ENCODE data around the gene COA8.

COA8 gene, protein sequence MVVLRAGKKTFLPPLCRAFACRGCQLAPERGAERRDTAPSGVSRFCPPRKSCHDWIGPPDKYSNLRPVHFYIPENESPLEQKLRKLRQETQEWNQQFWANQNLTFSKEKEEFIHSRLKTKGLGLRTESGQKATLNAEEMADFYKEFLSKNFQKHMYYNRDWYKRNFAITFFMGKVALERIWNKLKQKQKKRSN

DNA sequence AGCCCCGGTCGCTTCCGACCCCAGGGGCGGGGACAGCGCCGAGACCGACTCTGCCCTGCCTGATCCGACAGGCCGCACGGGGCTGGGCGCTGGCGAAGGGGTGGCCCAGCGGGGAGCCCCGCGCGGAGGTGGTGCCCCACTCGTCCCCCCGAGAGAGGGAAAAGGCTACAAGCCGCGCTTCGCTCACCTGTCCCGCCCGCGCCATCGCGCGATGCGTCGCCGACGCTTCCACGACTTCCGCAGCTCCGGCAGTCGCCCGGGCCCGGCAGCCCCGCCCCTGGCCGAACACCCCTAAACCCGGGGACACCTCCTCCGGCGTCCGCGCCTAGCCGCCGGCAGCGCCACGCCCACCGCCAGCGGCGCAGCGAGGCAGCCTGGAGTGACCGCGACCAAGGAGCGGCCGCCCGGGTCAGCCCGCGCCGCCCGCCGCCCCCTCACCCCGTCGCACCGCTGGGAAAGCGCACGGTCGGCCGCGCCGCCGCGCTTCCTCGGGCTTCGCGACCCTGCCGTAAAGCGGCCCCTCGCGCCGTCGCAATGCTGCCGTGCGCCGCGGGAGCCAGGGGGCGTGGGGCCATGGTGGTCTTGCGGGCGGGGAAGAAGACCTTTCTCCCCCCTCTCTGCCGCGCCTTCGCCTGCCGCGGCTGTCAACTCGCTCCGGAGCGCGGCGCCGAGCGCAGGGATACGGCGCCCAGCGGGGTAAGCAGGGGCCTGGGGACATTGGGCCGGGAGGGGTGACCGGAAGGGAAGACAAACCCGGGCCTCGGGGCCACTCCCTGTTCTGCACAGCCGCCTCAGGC is at the start of gene COA8, which contains the start of gene BAG5:
Gene COA8, plus strand, starts transcription at position 532 of the 797 bp plus-strand sequence. Its CDS starts 42 bp downstream, at position 574.
Gene BAG5, minus strand, starts transcription at position 229 of the 797 bp plus-strand sequence. CDS start 1,493 bp downstream, outside the sequence.
- DNase-seq (ENCODE audit: low read depth): peak; percentile 43

DNA sequence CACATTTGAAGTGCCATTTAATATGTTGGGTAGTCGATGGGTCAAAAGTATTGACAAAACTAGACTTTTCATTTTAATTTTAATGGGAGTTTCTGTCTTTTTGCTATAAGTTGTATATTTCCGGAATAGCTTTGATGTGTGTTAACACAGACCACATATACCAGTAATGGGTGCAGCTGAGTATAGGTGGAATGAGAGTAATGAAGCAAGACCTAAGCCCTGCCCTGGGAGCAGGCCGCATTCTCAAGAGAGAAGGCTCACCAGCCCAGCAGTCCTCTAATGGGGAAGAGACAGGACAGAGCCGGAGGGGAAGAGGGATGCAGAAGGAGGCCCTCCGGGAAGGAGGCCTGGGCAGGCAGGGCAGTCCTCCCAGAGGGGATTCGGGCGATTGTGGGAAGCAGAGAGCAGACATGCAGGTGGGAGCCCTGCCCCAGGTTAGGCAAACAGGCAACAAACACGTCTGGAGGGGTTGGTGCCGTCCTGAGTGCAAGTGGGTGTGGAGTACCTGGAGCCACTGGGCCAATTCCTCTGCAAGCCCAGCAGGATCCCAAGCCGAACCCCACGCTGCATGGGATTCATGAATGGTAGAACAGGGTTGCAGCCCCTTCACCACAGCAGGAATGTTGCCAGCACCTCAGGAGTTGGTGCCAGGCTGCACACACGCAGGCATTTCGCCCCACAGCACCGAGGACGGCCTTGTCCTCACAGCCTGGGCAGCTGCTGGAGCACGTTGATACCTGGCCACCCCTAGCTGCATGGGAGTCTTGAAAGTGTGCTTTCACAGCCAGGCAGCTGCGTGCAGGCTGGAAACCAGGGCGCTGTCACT is 48.0 kb upstream of the COA8 start:
- DNase-seq (ENCODE audit: low read depth): no peak

DNA sequence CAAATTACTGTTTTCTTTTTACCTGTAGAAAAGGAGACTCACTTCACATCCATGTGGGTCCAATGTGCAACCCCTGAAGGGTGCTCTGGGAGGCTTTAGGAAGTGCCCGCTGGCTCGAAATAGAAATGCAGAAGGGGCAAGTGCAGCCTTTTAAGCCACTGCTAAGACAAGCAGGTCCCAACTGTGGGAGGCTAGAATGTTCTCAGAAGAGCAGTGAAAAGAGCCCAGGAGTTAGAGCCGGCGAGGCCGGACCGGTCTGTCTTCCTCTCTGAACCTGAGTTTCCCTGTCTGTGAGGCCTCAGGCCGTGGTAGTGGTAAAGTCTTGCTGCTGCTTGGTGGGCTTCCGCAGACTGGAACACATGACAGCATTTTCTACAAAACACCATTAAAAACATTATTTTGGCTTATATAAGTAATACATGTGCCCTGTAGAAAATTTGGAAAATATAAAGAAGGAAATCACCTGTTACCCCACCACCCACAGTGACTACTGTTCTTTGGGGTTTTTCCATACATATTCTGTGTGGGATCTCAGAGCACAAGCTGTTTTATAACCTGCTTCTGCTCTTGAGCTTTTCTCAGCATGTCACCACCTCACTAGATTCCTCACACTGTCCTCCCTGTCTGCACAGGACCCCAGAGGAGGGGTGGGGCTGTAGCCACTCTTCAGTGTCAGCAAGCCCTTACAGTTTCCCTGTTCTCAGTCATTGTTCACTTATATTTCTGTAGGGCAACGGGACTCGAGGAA is 46.2 kb upstream of the COA8 start:
- no peak for DNase-seq (ENCODE audit: low read depth)

DNA sequence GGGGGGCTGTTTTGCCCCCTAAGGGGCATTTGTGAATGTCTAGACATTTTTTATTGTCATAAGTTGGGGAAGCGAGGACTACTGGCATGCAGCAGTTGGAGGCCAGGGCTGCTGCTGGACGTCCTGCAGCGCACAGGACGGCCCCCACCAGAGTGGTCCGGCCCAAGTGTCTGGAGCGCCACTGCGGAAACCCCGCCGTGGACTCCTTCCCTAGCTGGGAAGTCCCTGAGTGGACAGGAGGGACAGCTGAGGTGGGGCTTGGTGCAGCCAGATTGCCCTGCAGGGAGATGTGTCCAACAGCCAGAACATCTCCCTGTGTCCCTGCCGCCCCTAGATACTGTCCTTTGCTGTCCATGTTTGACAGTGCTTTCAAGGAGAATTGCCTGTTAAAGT is 45.6 kb upstream of the COA8 start:
- no peak for DNase-seq (ENCODE audit: low read depth)

DNA sequence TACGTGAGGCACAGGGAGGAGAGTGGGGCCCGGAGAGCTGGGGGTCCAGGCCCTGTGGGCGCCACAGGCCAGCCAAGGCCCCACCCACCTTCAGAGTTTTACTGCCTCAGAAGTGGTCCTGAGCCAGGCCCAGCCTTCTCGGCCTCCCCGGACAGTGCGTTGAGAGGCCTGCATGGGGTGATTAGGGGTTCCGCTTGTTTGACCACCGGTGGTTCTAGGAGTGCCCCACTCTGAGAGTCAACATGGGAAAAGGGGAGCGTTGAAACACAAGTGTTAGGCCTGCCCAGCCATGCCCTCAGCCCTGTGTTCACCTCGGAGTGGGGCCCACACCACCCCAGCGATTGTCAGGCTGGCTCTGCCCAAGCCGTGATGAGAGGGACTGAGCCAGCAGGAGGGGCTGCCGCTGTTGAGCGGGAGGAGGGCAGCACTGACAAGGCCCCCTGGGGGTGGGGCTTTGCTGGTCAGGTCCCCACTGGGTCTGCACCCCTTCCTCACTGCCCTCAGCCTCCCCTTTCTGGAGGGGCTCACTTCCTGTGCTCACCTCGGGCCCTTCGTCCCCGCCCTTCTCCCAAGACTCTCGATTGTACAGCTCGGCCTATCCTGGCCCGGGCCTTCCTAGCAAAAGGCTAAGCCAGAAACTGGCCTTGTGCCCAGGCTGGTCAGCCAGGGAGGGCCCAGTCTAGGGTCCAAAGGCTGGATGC is 44.9 kb upstream of the COA8 start:
- DNase-seq (ENCODE audit: low read depth): no peak

DNA sequence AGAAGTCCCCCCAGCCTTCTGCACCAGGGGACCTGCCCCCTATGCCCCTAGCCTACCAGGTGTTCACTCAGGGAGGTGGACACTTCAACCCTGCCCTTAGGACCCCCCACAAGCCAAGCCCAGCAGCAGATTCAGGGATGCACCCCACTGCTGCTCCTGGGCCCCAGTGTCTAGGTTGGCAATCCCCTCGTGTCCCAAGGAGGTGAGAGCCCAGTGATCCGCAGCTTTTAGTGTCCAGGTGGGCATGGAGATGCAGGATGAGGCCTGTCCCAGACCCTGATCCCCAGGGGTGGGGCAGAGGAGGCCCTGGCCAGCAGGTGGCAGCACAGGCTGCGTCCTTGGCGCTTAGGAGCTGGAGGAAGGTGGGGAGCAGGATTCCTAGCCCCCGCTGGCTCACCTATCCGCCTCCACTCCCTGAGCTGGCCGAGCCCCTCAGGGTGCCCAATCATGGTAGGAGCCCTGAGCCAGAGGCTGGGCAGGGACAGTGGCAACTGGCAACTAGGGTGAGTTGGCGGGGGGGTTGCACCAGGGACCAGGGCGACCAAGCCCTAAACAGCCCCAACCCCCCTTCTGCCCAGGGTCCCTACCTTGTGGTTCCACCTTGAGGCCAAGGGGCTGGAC is 44.2 kb upstream of the COA8 start:
- DNase-seq (ENCODE audit: low read depth): no peak

DNA sequence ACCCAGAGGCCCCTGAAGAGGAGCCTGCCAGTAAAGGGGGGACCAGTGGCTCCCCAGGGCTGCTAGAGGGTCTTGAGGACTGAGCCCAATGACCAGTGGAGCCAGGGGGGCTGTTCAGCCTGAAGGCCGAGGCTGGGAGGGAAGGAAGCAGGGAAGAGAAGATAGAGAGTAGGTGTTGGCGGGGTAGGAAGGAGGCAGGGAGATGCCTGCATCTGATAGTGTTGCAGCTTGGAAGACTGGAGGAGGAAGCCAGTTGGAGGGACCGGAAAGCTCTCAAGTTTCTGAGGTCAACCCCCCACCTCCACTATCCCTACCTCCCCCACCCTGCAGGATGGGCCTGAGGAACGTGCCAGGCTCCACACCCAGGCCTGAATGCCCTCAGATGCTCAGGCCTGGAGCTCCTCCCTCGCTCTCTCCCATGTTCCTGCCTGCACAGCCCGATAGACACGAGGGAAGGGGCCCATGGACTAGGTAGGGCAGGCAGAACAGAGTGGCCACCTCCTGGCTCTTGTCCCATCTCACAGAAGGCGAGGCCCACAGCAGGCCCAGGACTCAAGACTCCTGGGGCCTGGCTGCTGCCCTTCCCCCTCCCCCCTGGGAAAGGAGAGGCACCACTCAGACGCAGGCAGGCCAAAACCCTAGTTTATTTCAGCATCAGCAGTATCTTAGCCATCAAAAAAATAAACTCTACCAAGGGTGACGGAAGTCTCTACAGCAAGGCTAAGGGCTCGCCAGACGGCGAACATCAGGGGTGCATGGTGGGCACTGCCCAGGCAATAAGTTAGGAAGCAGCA is 43.5 kb upstream of the COA8 start:
- DNase-seq (ENCODE audit: low read depth): no peak

DNA sequence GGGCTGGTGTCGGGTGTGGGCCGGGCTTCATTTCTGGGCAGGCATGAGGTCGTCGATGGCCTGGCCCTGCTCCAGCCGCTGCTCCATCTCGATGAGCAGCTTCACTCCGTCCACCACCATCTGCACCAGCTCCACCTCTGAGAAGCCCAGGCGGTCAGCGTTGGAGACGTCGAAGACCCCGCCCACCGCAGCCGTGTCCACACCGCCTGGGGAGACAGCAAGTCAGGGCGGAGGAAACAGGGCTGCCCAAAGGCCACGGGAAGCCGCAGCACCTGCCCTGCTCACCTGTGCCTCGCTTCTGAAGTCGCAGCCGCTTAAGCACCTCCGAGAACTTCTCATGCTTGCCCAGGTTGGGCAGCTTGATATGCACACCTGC is 42.9 kb upstream of the COA8 start:
- DNase-seq (ENCODE audit: low read depth): no peak

DNA sequence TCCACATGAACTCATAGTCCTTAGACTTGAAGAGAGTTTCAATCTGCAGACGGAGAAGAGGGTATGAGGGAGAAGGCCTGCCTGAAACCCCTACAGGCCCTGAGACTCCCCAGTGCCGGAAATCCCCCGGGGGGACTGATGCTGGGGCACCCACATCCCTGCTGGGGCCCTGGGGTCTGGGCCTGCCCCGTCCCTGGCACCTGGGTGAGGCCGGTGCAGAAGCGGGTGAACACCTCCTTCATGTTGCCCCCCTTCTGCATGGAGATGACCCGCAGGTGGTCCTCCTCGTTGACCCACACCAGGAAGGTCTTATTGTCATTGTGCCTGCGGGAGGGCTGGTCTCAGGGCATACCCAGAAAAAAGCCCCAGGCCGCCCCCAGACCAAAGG is 42.5 kb upstream of the COA8 start:
- no peak for DNase-seq (ENCODE audit: low read depth)

DNA sequence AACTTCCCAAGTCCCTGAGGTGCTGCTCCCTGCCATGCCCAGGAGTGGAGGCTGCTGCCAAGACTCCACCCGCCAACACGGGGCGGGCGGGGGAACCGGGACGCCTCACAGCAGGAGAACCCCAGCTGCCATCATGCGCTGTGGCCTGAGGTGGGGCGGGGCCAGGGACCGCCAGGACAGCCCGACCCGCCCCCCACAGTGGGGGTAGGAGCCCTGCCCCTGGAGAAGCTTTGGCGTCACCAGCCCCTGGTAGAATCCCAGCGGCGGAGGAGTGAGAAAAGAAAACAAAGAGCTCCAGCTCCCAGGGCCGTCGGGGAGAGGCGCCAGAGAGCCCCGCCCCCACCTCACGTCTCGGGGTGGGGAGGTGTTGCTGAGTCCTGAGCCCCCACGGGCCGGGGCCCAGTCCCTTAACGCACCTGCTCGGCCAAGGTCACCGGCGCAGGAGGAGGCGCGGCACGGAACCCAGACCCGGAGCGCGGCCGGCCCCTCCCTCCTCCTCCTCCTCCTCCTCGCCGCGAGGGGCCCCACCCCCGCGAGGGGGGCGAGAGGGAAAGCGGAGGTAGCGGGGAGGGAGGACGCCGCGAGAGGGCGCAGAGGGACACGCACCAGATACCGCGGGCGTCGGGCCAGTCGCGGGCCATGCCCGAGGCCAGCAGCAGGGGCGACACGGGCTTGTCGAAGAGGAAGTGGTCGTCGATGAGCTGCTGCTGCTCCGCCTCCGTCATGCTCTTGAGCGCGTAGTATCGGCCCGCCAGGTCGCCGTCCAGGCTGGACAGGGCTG is 41.9 kb upstream of the COA8 start:
- DNase-seq (ENCODE audit: low read depth): no peak

DNA sequence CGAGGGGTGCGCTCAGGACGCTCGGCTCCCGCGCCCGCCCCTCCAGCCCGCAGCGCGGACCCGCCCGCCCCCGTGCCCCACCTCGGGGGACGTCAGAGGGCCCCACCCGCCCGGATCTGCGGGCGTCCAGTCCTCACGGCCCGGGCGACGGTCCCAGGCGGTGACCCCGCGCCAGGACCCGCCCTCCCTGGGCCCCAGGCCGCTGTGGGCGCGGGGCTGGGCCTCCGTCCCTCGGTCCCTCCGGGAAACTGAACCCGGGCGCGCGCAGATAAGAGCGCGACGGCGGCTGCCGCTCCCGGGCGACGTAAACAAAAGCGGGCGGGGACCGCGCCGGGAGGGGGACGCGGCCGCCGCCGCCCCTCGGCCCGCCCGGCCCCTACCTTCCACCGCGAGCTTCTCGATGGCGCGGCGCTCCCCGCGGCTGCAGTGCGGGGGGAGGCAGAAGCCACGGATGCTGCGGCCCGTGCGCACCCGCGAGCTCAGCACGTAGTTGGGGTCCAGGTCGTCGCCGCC is 41.3 kb upstream of the COA8 start:
- DNase-seq (ENCODE audit: low read depth): no peak

DNA sequence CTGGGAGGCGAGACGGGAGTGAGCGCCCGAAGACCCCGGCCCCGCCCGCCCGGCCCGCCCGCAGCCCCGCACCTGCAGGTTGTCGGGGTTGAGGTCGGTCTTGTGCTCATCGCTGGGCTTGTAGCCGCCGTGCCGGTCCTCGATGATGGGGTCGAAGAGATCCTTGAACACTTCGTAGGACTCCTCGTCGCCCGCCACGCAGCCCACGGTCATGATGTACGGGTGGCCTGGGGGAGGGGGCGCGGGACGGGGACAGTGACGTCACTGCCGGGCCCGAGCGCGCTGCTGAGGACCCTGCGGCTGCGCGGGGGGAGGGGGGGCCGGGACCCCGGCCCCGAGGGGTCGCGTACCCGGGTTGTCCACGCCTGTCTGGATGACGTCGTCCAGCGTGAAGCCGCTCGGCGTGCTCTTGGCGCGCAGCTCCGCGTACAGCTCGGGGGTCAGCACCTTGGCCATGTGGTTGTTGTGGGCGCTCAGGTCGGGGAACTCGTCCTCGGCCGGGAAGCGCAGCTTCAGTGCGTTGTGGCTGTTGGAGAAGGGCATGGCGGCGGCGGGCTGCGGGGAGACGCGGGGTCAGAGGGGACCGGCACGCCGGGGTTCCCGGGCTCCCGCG is 40.7 kb upstream of the COA8 start:
- no peak for DNase-seq (ENCODE audit: low read depth)

DNA sequence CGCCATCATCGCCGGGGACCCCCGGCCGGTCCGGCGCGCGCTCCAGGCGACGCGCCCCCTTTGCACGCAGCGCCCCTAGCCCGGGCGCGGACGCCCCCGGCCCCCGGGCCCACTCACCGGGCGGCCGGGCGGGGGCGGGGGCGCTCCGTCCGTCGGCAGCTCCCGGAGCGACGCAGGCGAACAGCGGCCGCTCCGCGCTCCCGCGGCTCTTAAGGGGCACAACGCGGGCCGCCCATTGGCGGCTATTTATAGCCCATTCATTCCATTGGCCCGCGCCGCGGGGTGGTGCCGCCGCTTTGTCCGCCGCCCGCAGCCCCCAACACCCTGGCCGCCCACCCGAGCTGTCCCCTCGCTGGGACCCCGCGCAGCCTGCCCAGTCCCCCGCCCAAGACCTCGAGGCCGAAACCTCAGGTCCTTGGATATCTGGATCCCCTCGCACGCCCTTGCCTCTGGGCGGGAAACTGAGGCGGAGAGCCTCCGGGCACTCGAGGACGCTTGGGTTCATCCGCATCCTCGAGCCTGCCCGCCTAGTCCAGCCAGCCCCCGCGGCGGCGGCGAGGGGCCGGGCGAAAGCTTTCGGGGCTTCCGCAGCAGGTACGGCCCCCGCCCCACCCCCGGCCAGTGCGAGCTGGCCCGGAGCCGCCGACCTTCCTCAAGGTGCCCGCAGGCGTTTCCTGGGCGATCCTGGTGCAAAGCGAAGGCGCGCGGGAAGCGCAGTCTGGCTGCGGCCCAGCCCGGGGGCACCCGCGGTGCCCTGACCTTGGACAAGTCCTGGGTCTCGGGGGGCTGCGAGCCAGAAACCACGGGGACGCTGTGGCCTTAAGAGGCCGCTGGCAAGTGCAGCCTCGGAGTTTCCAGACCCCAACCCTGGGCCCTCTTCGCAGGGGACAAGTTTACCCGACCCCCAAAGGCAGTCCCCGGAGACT is 39.8 kb upstream of the COA8 start, which contains the start of gene CKB:
Gene CKB, minus strand, starts transcription at position 182 of the 926 bp plus-strand sequence. CDS start 337 bp downstream, outside the sequence.
- DNase-seq (ENCODE audit: low read depth): no peak

DNA sequence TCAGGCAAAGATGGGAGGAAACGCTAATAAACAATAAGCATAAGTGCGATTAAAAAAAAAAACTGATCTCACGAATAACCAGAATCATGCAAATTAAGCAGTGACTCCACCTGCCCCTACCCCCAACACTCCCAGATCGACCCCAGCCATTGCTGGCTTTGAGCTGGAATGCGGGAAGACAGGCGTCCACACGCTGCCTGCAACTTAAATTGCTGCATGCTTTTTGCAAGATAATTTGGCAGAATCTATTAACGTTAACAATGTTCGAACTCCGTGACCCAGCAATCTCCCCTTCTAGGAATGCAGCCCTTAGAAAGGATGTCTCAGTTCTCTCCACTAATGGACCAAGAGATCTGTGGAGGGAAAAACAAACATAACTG is 39.2 kb upstream of the COA8 start:
- no peak for DNase-seq (ENCODE audit: low read depth)

DNA sequence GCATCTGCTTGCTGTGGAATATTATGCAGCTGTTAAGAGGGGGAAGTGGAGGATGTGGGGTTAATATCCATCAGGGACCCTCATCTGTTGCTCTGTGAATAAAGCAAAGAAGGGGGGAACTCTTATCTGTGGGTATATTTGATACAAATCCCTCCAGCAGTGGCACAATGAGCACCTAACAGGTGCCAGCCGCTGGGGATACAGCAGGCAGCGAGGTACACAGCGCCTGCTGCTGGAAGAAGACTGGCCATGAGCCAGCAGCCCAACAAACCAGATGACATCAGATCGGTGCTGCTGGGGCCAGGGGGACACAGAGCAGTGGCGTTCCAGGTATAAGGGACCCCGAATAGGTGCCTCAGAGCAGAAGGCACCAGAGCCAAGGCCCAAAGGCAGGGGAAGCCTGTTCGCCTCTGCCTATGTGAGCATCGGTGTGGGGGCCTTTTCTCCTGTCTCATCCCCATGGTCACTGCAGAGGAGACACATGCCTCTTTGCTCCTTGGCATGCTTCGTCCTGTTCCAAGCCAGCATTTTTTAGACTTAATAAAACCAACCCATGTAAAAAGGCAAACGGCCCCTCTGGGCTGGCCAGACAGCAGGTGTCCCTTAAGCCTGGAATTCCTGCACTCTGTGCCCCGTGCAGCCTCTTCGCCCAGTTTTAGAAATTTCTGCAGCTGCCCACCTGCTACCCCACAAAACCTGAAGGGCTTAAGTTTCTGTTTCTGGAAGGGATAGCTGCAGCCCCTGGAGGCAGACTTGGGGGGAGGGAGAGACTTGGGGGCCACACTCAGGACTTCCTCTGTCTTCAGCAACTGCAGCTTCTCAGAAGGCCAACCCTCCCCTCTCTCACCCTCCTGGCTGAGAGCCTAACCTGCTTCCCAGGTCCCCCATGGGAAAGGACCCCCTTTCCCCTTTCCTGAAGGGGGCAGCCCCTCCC is 38.5 kb upstream of the COA8 start:
- no peak for DNase-seq (ENCODE audit: low read depth)
